GM12874 (cell line): ENCODE data around the gene HSPA2.

Experiments used
- CTCF ChIP-seq: IDR thresholded peaks from 2 replicates; pipeline ENCODE4 v1.5.1; 2011; ENCODE audit warnings: low read depth, mild to moderate bottlenecking, control low read depth, low read length, moderate library complexity; ENCODE audit not compliant: insufficient read depth

The HSPA2 gene

GRCh38 chr14:64584190-64584589 lies 43.6 kb downstream of the HSPA2 start:
- TF ChIP-seq CTCF: no peak

- no peak for TF ChIP-seq CTCF
Observed at GRCh38 chr14:64591809-64592208, 51.3 kb downstream of the HSPA2 start.
